Fibroblast of villous mesenchyme (primary cell): Measurements from ENCODE around the gene TAF11L8. TPM values are rescaled to one million over a fixed set of nuclear protein-coding genes. Genes with fewer than 3 reads are reported as not detected.
"Not testable (repeated sequence)": the region's sequence is repeated elsewhere in the genome, so short reads cannot be mapped to it uniquely, and the experiment has no call there.

ENCODE experiments used
- DNase-seq: peaks from one replicate; pipeline ENCODE4 v3.0.0-alpha.2; 2010; ENCODE audit warnings: low read depth
- H3K4me3 ChIP-seq: 2 replicates; pipeline ENCODE4 v1.5.1; 2011; ENCODE audit warnings: low read depth, mild to moderate bottlenecking, low read length
- total RNA-seq: library from RNA; depleted of rRNA; stranded (reverse); fragments of >200 nt; gene quantifications from 2 replicates; pipeline ENCODE4 v1.2.3, GENCODE V29; 2012
- TF ChIP-seq, protein P1 (sequence below): IDR thresholded peaks from 2 replicates; pipeline ENCODE4 v1.5.1; 2012; ENCODE audit warnings: low read depth, mild to moderate bottlenecking, low read length; ENCODE audit not compliant: insufficient read depth

The TAF11L8 gene
- not detected in 2 replicates for total RNA-seq

GRCh38 chr5:17590860-17591259, at the start of gene TAF11L8:
Gene TAF11L8, minus strand, starts transcription at chr5:17590960.
- not testable (repeated sequence) for DNase-seq, H3K4me3 ChIP-seq

DNA sequence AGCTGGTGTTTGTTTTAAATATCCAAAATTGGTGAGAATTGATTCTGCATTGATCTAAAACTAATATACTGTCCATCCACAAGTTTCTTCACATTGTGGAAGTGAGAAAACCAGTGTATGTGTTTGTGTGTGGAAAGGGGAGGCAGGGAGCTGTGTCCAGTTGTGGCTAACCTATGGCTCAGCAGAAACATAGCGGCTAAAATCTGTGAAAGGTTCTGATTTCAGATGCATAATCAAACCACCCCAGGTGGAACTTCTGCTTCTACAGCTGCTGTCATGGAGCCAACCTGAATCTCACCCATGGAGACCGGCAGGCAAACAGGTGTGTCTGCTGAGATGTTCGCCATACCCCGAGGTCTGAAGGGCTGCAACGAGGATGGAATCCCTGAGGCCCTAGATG, 43.4 kb upstream of the TAF11L8 start, which contains the start of gene TAF11L14:
Gene TAF11L14 (plus strand): TSS at position 301 of the 400 bp plus-strand sequence.
- no peak for DNase-seq
- TF ChIP-seq, protein P1, sequence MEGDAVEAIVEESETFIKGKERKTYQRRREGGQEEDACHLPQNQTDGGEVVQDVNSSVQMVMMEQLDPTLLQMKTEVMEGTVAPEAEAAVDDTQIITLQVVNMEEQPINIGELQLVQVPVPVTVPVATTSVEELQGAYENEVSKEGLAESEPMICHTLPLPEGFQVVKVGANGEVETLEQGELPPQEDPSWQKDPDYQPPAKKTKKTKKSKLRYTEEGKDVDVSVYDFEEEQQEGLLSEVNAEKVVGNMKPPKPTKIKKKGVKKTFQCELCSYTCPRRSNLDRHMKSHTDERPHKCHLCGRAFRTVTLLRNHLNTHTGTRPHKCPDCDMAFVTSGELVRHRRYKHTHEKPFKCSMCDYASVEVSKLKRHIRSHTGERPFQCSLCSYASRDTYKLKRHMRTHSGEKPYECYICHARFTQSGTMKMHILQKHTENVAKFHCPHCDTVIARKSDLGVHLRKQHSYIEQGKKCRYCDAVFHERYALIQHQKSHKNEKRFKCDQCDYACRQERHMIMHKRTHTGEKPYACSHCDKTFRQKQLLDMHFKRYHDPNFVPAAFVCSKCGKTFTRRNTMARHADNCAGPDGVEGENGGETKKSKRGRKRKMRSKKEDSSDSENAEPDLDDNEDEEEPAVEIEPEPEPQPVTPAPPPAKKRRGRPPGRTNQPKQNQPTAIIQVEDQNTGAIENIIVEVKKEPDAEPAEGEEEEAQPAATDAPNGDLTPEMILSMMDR = no peak
- H3K4me3 ChIP-seq = no peak within 1 kb of the TSS

DNA sequence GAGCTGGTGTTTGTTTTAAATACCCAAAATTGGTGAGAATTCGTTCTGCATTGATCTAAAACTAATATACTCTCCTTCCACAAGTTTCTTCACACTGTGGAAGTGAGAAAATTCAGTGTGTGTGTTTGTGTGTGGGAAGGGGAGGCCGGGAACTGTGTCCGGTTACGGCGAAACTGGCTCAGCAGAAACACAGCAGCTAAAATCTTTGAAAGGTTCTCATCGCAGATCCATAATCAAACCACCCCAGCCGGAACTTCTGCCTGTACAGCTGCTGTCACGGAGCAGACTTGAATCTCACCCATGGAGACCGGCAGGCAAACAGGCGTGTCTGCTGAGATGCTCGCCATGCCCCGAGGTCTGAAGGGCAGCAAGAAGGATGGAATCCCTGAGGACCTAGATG, 41.0 kb upstream of the TAF11L8 start, which contains the start of gene TAF11L13:
Gene TAF11L13 (plus strand): TSS at position 301 of the 400 bp plus-strand sequence.
- not testable (repeated sequence) for H3K4me3 ChIP-seq, DNase-seq

DNA sequence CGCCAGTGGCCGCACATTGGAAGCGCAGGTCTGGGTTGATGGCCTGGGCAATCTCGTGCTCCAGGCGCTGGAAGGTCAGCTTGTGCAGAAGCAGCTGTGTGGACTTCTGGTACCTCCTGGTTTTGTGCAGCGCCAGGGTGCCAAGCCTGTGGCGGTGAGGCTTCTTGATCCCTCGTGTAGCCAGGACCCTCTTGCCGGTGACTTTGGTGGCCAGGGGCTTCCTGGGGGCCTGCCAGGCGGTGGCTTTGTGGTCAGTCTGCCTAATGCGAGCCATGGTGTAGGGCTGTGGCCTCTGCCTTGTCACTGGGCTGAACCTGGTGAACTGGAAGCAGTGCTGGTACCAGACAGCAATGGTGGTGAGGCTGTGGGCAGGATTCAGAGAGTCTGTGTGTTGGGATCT, 34.9 kb upstream of the TAF11L8 start:
- no peak for DNase-seq
- TF ChIP-seq, protein P1 = no peak
- no peak overlapping the region for H3K4me3 ChIP-seq

GRCh38 chr5:17620627-17621026, 29.9 kb upstream of the TAF11L8 start:
- no peak overlapping the region for H3K4me3 ChIP-seq
- no peak for DNase-seq
- TF ChIP-seq, protein P1 = no peak

- no peak for DNase-seq
- no peak overlapping the region for H3K4me3 ChIP-seq
- TF ChIP-seq, protein P1 = no peak
These were observed 28.6 kb upstream of the TAF11L8 start for GRCh38 chr5:17619354-17619753.

GRCh38 chr5:17614872-17615605, 24.3 kb upstream of the TAF11L8 start:
- no peak overlapping the region for H3K4me3 ChIP-seq
- DNase-seq = no peak
- TF ChIP-seq, protein P1 = no peak

DNA sequence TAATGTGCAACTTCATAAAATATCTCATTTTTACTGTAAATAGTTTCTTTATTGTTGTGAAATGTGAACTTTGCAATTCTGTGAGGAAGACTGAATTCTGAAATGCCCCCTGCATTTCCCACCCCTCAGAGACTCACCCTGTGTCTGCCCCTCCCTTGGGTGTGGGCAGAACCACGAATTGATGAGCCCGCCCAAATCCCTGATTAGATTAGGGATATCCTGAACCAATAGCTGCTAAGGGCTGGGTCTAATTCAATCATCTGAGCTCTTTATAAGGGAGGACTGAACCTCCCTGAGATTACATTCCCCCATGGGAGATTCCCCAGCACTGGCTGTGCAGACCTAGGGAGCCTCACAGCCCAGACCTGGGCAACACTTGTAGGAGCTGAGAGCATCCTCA, 19.3 kb upstream of the TAF11L8 start, which contains the start of gene TAF11L12:
Gene TAF11L12 (plus strand): TSS at position 301 of the 400 bp plus-strand sequence.
- DNase-seq, H3K4me3 ChIP-seq: not testable (repeated sequence)

DNA sequence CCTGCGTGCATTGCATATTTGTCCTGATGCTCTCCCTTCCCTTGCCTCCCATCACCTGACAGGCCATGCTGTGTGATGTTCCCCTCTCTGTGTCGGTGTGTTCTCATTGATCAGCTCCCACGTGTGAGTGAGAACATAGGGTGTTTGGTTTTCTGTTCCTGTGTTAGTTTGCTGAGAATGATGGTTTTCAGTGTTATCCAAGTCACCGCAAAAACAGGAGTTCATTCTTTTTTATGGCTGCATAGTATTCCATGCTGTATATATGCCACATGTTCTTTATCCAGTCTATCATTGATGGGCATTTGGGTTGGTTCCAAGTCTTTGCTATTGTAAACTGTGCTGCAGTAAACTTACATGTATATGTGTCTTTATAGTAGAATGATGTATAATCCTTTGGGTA, 16.7 kb upstream of the TAF11L8 start:
- not testable (repeated sequence) for H3K4me3 ChIP-seq, DNase-seq
